ENCODE measurements around the gene NUDT16L1. TPM values are rescaled to one million over a fixed set of nuclear protein-coding genes. Genes with fewer than 3 reads are reported as not detected.

NUDT16L1 gene
- total and polyA plus RNA-seq, 2 of the 13 experiments (the other 11 are each of a cell fraction or from before 2014, with no cell fraction given): 28.0 to 40.5 TPM

GRCh38 chr16:4734063-4734729 lies 40.8 kb downstream of the NUDT16L1 start, which contains the start of the genes ANKS3 and DNAAF8 (continued):
- TF ChIP-seq SOX13 (IDR thresholded peaks at IDR 0.05): no peak
- peak; percentile 13 to 45; a peak in 1 of 4 replicates for TF ChIP-seq SOX13 (CRISPR knock-in tag; conservative IDR thresholded peaks at IDR 0.05 in 1 of 2, IDR thresholded peaks at IDR 0.05 in 1 of 2)
- TF ChIP-seq PPARG (CRISPR knock-in tag; conservative IDR thresholded peaks at IDR 0.05): no peak
- TF ChIP-seq, protein P1, sequence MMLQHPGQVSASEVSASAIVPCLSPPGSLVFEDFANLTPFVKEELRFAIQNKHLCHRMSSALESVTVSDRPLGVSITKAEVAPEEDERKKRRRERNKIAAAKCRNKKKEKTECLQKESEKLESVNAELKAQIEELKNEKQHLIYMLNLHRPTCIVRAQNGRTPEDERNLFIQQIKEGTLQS (CRISPR knock-in tag; IDR thresholded peaks at IDR 0.05): no peak
- no peak for TF ChIP-seq ZKSCAN8 (CRISPR knock-in tag; IDR thresholded peaks at IDR 0.05; ENCODE audit: borderline replicate concordance)
- peak; percentile 72; the same call in 1 of the 2 replicates for TF ChIP-seq UBTF (CRISPR knock-in tag; IDR thresholded peaks at IDR 0.05)
- no peak; the same call in 1 of the 2 replicates for TF ChIP-seq ZNF761 (CRISPR knock-in tag; conservative IDR thresholded peaks at IDR 0.05)
- TF ChIP-seq, protein P2, sequence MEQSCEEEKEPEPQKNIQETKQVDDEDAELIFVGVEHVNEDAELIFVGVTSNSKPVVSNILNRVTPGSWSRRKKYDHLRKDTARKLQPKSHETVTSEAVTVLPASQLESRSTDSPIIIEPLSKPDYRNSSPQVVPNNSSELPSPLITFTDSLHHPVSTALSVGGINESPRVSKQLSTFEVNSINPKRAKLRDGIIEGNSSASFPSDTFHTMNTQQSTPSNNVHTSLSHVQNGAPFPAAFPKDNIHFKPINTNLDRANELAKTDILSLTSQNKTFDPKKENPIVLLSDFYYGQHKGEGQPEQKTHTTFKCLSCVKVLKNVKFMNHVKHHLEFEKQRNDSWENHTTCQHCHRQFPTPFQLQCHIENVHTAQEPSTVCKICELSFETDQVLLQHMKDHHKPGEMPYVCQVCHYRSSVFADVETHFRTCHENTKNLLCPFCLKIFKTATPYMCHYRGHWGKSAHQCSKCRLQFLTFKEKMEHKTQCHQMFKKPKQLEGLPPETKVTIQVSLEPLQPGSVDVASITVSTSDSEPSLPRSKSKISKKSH (CRISPR knock-in tag; IDR thresholded peaks at IDR 0.05; ENCODE audit: borderline replicate concordance): no peak
- peak; percentile 96 for TF ChIP-seq NR0B2 (CRISPR knock-in tag; IDR thresholded peaks at IDR 0.05)
- no peak for TF ChIP-seq TEF (CRISPR knock-in tag; IDR thresholded peaks at IDR 0.05)
- TF ChIP-seq CBFB (CRISPR knock-in tag; IDR thresholded peaks at IDR 0.05): peak; percentile 65; the same call in 1 of the 2 replicates
- peak; percentile 77 for TF ChIP-seq ASH2L (IDR thresholded peaks at IDR 0.05; ENCODE audit: insufficient read length, low read depth, low read length)
- TF ChIP-seq, protein P3, sequence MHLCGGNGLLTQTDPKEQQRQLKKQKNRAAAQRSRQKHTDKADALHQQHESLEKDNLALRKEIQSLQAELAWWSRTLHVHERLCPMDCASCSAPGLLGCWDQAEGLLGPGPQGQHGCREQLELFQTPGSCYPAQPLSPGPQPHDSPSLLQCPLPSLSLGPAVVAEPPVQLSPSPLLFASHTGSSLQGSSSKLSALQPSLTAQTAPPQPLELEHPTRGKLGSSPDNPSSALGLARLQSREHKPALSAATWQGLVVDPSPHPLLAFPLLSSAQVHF (CRISPR knock-in tag; IDR thresholded peaks at IDR 0.05): no peak
- TF ChIP-seq SKI (IDR thresholded peaks at IDR 0.05; ENCODE audit: partially characterized antibody): peak; percentile 69
- no peak for TF ChIP-seq ZNF569 (CRISPR knock-in tag; IDR thresholded peaks at IDR 0.05; ENCODE audit: borderline replicate concordance)
- TF ChIP-seq KLF15 (CRISPR knock-in tag; IDR thresholded peaks at IDR 0.05; ENCODE audit: borderline replicate concordance): no peak
- peak; percentile 83 for TF ChIP-seq ZC3H13 (CRISPR knock-in tag; IDR thresholded peaks at IDR 0.05)

Data from HepG2 (cell line).